Natural killer cell (primary cell): ENCODE data around the gene SPAG4. TPM values are rescaled to one million over a fixed set of nuclear protein-coding genes. Genes with fewer than 3 reads are reported as not detected.

ENCODE experiments used
- ATAC-seq, 3 donors: fragments of 150-1000 bp in 2 of 3; fragments of 200-7000 bp in 1 of 3; cut with Tn5 transposase; 1 replicate in 1 of 3; 2 replicates in 2 of 3; pipeline ENCODE4 v1.10.0; 2021; ENCODE audit warnings: mild to moderate bottlenecking in 2 of 3, moderate library complexity in 2 of 3
- DNase-seq, 2 donors: peaks; one replicate each; pipeline versions ENCODE4 v3.0.0 to v3.0.0-alpha.2; 2013 to 2021; ENCODE audit warnings: mixed read lengths in 1 of 2
- H3K27ac ChIP-seq: one replicate; pipeline ENCODE4 v1.5.1; 2013; ENCODE audit warnings: mild to moderate bottlenecking, low read length
- H3K27me3 ChIP-seq: one replicate; pipeline ENCODE4 v1.6.1; 2013; ENCODE audit warnings: low read length; ENCODE audit not compliant: control insufficient read depth, insufficient read depth
- H3K36me3 ChIP-seq: one replicate; pipeline ENCODE4 v1.6.1; 2013; ENCODE audit warnings: low read length; ENCODE audit not compliant: control insufficient read depth, insufficient read depth
- H3K4me1 ChIP-seq: one replicate; pipeline ENCODE4 v1.6.1; 2013; ENCODE audit warnings: low read length; ENCODE audit not compliant: control insufficient read depth, insufficient read depth
- H3K4me3 ChIP-seq: one replicate; pipeline ENCODE4 v1.5.1; 2013; ENCODE audit warnings: low read length
- H3K9me3 ChIP-seq: one replicate; pipeline ENCODE4 v1.6.1; 2013; ENCODE audit warnings: low read length; ENCODE audit not compliant: control insufficient read depth, insufficient read depth
- H3K27ac Mint-ChIP-seq, 2 donors: one replicate each; pipeline ENCODE4 v1.8.0; 2022; ENCODE audit warnings: mild to moderate bottlenecking in 2 of 2, mixed read lengths in 2 of 2, moderate library complexity in 1 of 2
- H3K27me3 Mint-ChIP-seq, 2 donors: one replicate each; pipeline ENCODE4 v1.8.0; 2022; ENCODE audit warnings: low read depth in 2 of 2, mixed read lengths in 2 of 2
- H3K36me3 Mint-ChIP-seq: one replicate; pipeline ENCODE4 v1.8.0; 2022; ENCODE audit warnings: mixed read lengths
- H3K4me1 Mint-ChIP-seq, 2 donors: one replicate each; pipeline ENCODE4 v1.8.0; 2022; ENCODE audit warnings: mixed read lengths in 2 of 2
- H3K4me3 Mint-ChIP-seq: one replicate; pipeline ENCODE4 v1.8.0; 2022; ENCODE audit warnings: mild to moderate bottlenecking, moderate library complexity, mixed read lengths
- H3K9me3 Mint-ChIP-seq, 2 donors: one replicate each; pipeline ENCODE4 v1.8.0; 2022; ENCODE audit warnings: mixed read lengths in 2 of 2
- CTCF ChIP-seq: fragments of 200-600 bp; IDR thresholded peaks from one replicate; pipeline ENCODE4 v1.8.0; 2022; ENCODE audit warnings: antibody characterized with exemption
- WGBS: methylation state at CpG from one replicate; pipeline ENCODE4 v1.1.7; 2013; ENCODE audit warnings: missing lambda C conversion rate; ENCODE audit not compliant: insufficient coverage; 5-methylcytosine and 5-hydroxymethylcytosine counted together
- intact Hi-C: fragments of 100-400 bp; cut with micrococcal nuclease; formaldehyde crosslinking; loops from one replicate; pipeline ENCODE4 v1.14.2; 2022
- total RNA-seq, 4 donors: library from RNA; stranded (reverse); fragments of 120-200 nt in 1 of 4; gene quantifications; one replicate each; pipeline versions ENCODE4 v1.2.3 to v1.2.4, GENCODE V29; 2013 to 2022

SPAG4 gene
- total RNA-seq, 3 donors from 2014 or later (not counting 1 experiment from before 2014, with no cell fraction given), result 11.2 to 16.2 (median 11.9) TPM

GRCh38 chr20:35640724-35641123, 25.1 kb downstream of the SPAG4 start:
- peak overlapping the region; percentile 77 to 85 for H3K27ac Mint-ChIP-seq

GRCh38 chr20:35641743-35642142, 26.1 kb downstream of the SPAG4 start:
- Mint-ChIP-seq H3K9me3 (no peaks in the 10 kb centered on the region), H3K27ac (peak overlapping the region; percentile 77 to 85), H3K36me3 (no peaks in the 10 kb centered on the region), H3K4me1 (peaks cover 86% of the 10 kb centered on the region in 2 donors), H3K27me3 (no peaks in the 10 kb centered on the region), H3K4me3 (no peak overlapping the region)
- 81% methylated on average over 4 of the region's 4 CpGs for WGBS
- H3K9me3 ChIP-seq, result no peaks in the 10 kb centered on the region
- peaks cover 5% of the 10 kb centered on the region for H3K4me1 ChIP-seq
- intact Hi-C loops, result no loop called here
- H3K36me3 ChIP-seq, result no peaks in the 10 kb centered on the region
- H3K27me3 ChIP-seq, result no peaks in the 10 kb centered on the region
- no peak overlapping the region for H3K4me3 ChIP-seq
- H3K27ac ChIP-seq, result no peak overlapping the region
- DNase-seq, result no peak
- ATAC-seq, result no peak
- TF ChIP-seq CTCF, result no peak

More at GRCh38 chr20:35640724-35641123, 25.1 kb downstream of the SPAG4 start:
- Mint-ChIP-seq H3K9me3 (no peaks in the 10 kb centered on the region), H3K27me3 (no peaks in the 10 kb centered on the region), H3K4me1 (peaks cover 87 to 90% of the 10 kb centered on the region in 2 donors), H3K4me3 (no peak overlapping the region), H3K36me3 (no peaks in the 10 kb centered on the region)
- no peaks in the 10 kb centered on the region for H3K27me3 ChIP-seq
- H3K4me1 ChIP-seq, result peaks cover 5% of the 10 kb centered on the region
- DNase-seq (no peak), ATAC-seq (no peak)
- no peaks in the 10 kb centered on the region for H3K9me3 ChIP-seq
- no peaks in the 10 kb centered on the region for H3K36me3 ChIP-seq
- no peak overlapping the region for H3K27ac ChIP-seq
- WGBS, result 92% methylated on average over 3 of the region's 3 CpGs
- intact Hi-C loops, result no loop called here
- H3K4me3 ChIP-seq, result no peak overlapping the region
- TF ChIP-seq CTCF, result no peak

- DNase-seq, result no peak
- no peaks in the 10 kb centered on the region for H3K9me3 ChIP-seq
- H3K4me1 ChIP-seq, result peaks cover 5% of the 10 kb centered on the region
- WGBS, result 93% methylated on average over 7 of the region's 7 CpGs
- no peaks in the 10 kb centered on the region for H3K27me3 ChIP-seq
- Mint-ChIP-seq H3K36me3 (no peaks in the 10 kb centered on the region), H3K4me1 (peaks cover 73 to 74% of the 10 kb centered on the region in 2 donors), H3K4me3 (no peak overlapping the region), H3K9me3 (no peaks in the 10 kb centered on the region), H3K27ac (peak overlapping the region; percentile 47 to 77), H3K27me3 (no peaks in the 10 kb centered on the region)
- H3K36me3 ChIP-seq, result no peaks in the 10 kb centered on the region
- intact Hi-C loops, result no loop called here
- no peak for TF ChIP-seq CTCF
- H3K27ac ChIP-seq, result no peak overlapping the region
- no peak overlapping the region for H3K4me3 ChIP-seq
- no peak for ATAC-seq
These were observed 27.4 kb downstream of the SPAG4 start for GRCh38 chr20:35643045-35643444.

- H3K27me3 Mint-ChIP-seq, result no peaks in the 10 kb centered on the region
- no peak for DNase-seq
- Histone ChIP-seq H3K4me1 (peaks cover 5% of the 10 kb centered on the region), H3K27ac (no peak overlapping the region), H3K9me3 (no peaks in the 10 kb centered on the region), H3K36me3 (peaks cover 2% of the 10 kb centered on the region), H3K27me3 (no peaks in the 10 kb centered on the region), H3K4me3 (no peak overlapping the region)
- H3K4me1 Mint-ChIP-seq, result peaks cover 78 to 80% of the 10 kb centered on the region in 2 donors
- H3K27ac Mint-ChIP-seq, result peak overlapping the region; percentile 77 to 78
- 95% methylated on average over 2 of the region's 2 CpGs for WGBS
- no peaks in the 10 kb centered on the region for H3K36me3 Mint-ChIP-seq
- ATAC-seq, result no peak
- intact Hi-C loops, result no loop called here
- TF ChIP-seq CTCF, result no peak
- no peak overlapping the region for H3K4me3 Mint-ChIP-seq
- no peaks in the 10 kb centered on the region for H3K9me3 Mint-ChIP-seq
These were observed 29.2 kb downstream of the SPAG4 start for GRCh38 chr20:35644806-35645205.
